ENCODE results near the gene SHBG. TPM values are rescaled to one million over a fixed set of nuclear protein-coding genes. Genes with fewer than 3 reads are reported as not detected.

The SHBG gene
- total RNA-seq, 1 donor from 2014 or later: not detected

Small RNA genes within 50 kb of the gene (small RNA-seq; reads per million reads assigned to genes)
- not detected for gene CD68

Other genes starting within 250 kb of the SHBG start
- not detected for gene TNK1, start 249.0 kb upstream of the SHBG start, total RNA-seq
- 10.4 TPM for gene PLSCR3, start 235.6 kb upstream of the SHBG start, total RNA-seq
- 149 TPM for gene TMEM256, start 226.0 kb upstream of the SHBG start, total RNA-seq
- gene NLGN2, start 222.3 kb upstream of the SHBG start, total RNA-seq: 3.1 TPM
- gene SPEM1, start 209.8 kb upstream of the SHBG start, total RNA-seq: not detected
- gene SPEM2, start 204.5 kb upstream of the SHBG start, total RNA-seq: not detected
- not detected for gene SPEM3, start 201.3 kb upstream of the SHBG start, total RNA-seq
- 0.52 TPM for gene TMEM102, start 194.7 kb upstream of the SHBG start, total RNA-seq
- 1.0 TPM for gene FGF11, start 190.6 kb upstream of the SHBG start, total RNA-seq
- gene CHRNB1, start 185.1 kb upstream of the SHBG start, total RNA-seq: 31.3 TPM
- gene ZBTB4, start 150.5 kb upstream of the SHBG start, total RNA-seq: 10.4 TPM
- gene SLC35G6, start 148.7 kb upstream of the SHBG start, total RNA-seq: not detected
- gene POLR2A, start 145.8 kb upstream of the SHBG start, total RNA-seq: 91.3 TPM
- 4.7 TPM for gene TNFSF12, start 81.1 kb upstream of the SHBG start, total RNA-seq
- gene TNFSF13, start 71.4 kb upstream of the SHBG start, total RNA-seq: 2.1 TPM
- gene SENP3, start 68.2 kb upstream of the SHBG start, total RNA-seq: 31.3 TPM
- gene CD68, start 50.5 kb upstream of the SHBG start, total RNA-seq: 4.2 TPM
- gene MPDU1, start 46.3 kb upstream of the SHBG start, total RNA-seq: 26.1 TPM
- not detected for gene SOX15, start 40.0 kb upstream of the SHBG start, total RNA-seq
- gene FXR2, start 15.2 kb upstream of the SHBG start, total RNA-seq: 42.3 TPM
- gene SAT2, start 2.3 kb upstream of the SHBG start, total RNA-seq: 41.2 TPM
- gene ATP1B2, start 20.8 kb downstream of the SHBG start, total RNA-seq: 1.6 TPM
- 13.6 TPM for gene TP53, start 57.4 kb downstream of the SHBG start, total RNA-seq
- 7.3 TPM for gene WRAP53, start 58.3 kb downstream of the SHBG start, total RNA-seq
- 1.0 TPM for gene EFNB3, start 75.1 kb downstream of the SHBG start, total RNA-seq
- 0.52 TPM for gene DNAH2, start 87.6 kb downstream of the SHBG start, total RNA-seq
- 2.6 TPM for gene KDM6B, start 204.1 kb downstream of the SHBG start, total RNA-seq
- gene TMEM88, start 224.9 kb downstream of the SHBG start, total RNA-seq: 7.3 TPM
- 50.1 TPM for gene NAA38, start 227.4 kb downstream of the SHBG start, total RNA-seq
- 3.7 TPM for gene CYB5D1, start 227.9 kb downstream of the SHBG start, total RNA-seq

All from skeletal muscle tissue (tissue), 2 donors.